Neuronal stem cell (in vitro differentiated cells): Measurements from ENCODE around the gene SRBD1.

Source experiments
- DNase-seq: peaks from one replicate; pipeline ENCODE4 v3.0.0-alpha.2; 2013; ENCODE audit warnings: low spot score
- H2AFZ ChIP-seq: one replicate; pipeline ENCODE4 v1.6.1; 2013; ENCODE audit warnings: mild to moderate bottlenecking, low read length, inconsistent platforms
- H2AK5ac ChIP-seq: 2 replicates; pipeline ENCODE4 v1.6.1; 2013; ENCODE audit warnings: low read depth, mild to moderate bottlenecking, inconsistent platforms, low read length, moderate library complexity, mixed read lengths
- H2BK120ac ChIP-seq: 2 replicates; pipeline ENCODE4 v1.6.1; 2013; ENCODE audit warnings: low read depth, mild to moderate bottlenecking, inconsistent platforms, low read length, moderate library complexity, mixed read lengths
- H2BK12ac ChIP-seq: one replicate; pipeline ENCODE4 v1.6.1; 2013; ENCODE audit warnings: low read length, inconsistent platforms
- H2BK15ac ChIP-seq: 2 replicates; pipeline ENCODE4 v1.6.1; 2013; ENCODE audit warnings: mild to moderate bottlenecking, low read length, inconsistent platforms, mixed read lengths
- H2BK5ac ChIP-seq: one replicate; pipeline ENCODE4 v1.6.1; 2013; ENCODE audit warnings: inconsistent platforms, mild to moderate bottlenecking, low read length, moderate library complexity
- H3K14ac ChIP-seq: one replicate; pipeline ENCODE4 v1.6.1; 2013; ENCODE audit warnings: low read length, inconsistent platforms
- H3K18ac ChIP-seq: 2 replicates; pipeline ENCODE4 v1.6.1; 2013; ENCODE audit warnings: low read length, inconsistent platforms
- H3K23ac ChIP-seq: 2 replicates; pipeline ENCODE4 v1.6.1; 2013; ENCODE audit warnings: low read depth, mild to moderate bottlenecking, mixed read lengths, low read length, inconsistent platforms; ENCODE audit not compliant: poor library complexity
- H3K27ac ChIP-seq: replicated peaks from 3 replicates; pipeline ENCODE4 v1.5.1; 2013; ENCODE audit warnings: low read length, inconsistent platforms
- H3K27me3 ChIP-seq, 3 experiments: 2 replicates each; pipeline ENCODE4 v1.6.1; 2013; ENCODE audit warnings: low read length in 3 of 3, mild to moderate bottlenecking in 2 of 3, inconsistent platforms in 1 of 3, low read depth in 1 of 3, mixed read lengths in 1 of 3, moderate library complexity in 1 of 3; ENCODE audit not compliant: control insufficient read depth in 3 of 3, insufficient read depth in 3 of 3
- H3K36me3 ChIP-seq, 2 donors: replicated peaks in 1 of 2; 2 replicates each; pipeline ENCODE4 v1.6.1; 2013; ENCODE audit warnings: low read length in 2 of 2; ENCODE audit not compliant: control insufficient read depth in 2 of 2, insufficient read depth in 2 of 2
- H3K4ac ChIP-seq: 2 replicates; pipeline ENCODE4 v1.6.1; 2013; ENCODE audit warnings: inconsistent platforms, mild to moderate bottlenecking, low read length, moderate library complexity
- H3K4me1 ChIP-seq, 2 donors: 1 replicate in 1 of 2; 2 replicates in 1 of 2; pipeline ENCODE4 v1.6.1; 2013; ENCODE audit warnings: low read length in 2 of 2, low read depth in 1 of 2; ENCODE audit not compliant: control insufficient read depth in 2 of 2, insufficient read depth in 1 of 2
- H3K4me2 ChIP-seq: one replicate; pipeline ENCODE4 v1.6.1; 2013; ENCODE audit warnings: mild to moderate bottlenecking, low read length, inconsistent platforms; ENCODE audit not compliant: insufficient read depth, poor library complexity, severe bottlenecking
- H3K4me3 ChIP-seq, 2 donors: 2 replicates each; pipeline ENCODE4 v1.5.1; 2013; ENCODE audit warnings: low read length in 2 of 2, mild to moderate bottlenecking in 2 of 2, inconsistent platforms in 1 of 2, moderate library complexity in 1 of 2
- H3K79me1 ChIP-seq: one replicate; pipeline ENCODE4 v1.6.1; 2013; ENCODE audit warnings: low read depth, mild to moderate bottlenecking, inconsistent platforms, low read length, moderate library complexity
- H3K9ac ChIP-seq: one replicate; pipeline ENCODE4 v1.6.1; 2013; ENCODE audit warnings: mild to moderate bottlenecking, low read depth, low read length, inconsistent platforms; ENCODE audit not compliant: poor library complexity
- H3K9me3 ChIP-seq, 2 donors: replicated peaks in 1 of 2; 2 replicates each; pipeline versions ENCODE3 to v1.6.1; 2013; ENCODE audit warnings: low read length in 2 of 2, mild to moderate bottlenecking in 2 of 2, inconsistent platforms in 1 of 2, low read depth in 1 of 2, mixed read lengths in 1 of 2, moderate library complexity in 1 of 2; ENCODE audit not compliant: control insufficient read depth in 2 of 2, insufficient read depth in 1 of 2
- H4K8ac ChIP-seq: one replicate; pipeline ENCODE4 v1.6.1; 2013; ENCODE audit warnings: low read depth, mild to moderate bottlenecking, inconsistent platforms, low read length, moderate library complexity
- H4K91ac ChIP-seq: one replicate; pipeline ENCODE4 v1.6.1; 2013; ENCODE audit warnings: low read length, low read depth, mild to moderate bottlenecking, inconsistent platforms; ENCODE audit not compliant: poor library complexity
- WGBS, 2 donors: extraction: QIAGEN DNeasy Blood & Tissue Kit; methylation state at CpG; one replicate each; pipeline ENCODE4 v1.1.7; 2013; ENCODE audit warnings: missing lambda C conversion rate in 2 of 2, mixed read lengths in 1 of 2; ENCODE audit not compliant: insufficient read length in 2 of 2, insufficient replicate concordance in 1 of 2; ENCODE audit errors: extremely low coverage in 2 of 2; 5-methylcytosine and 5-hydroxymethylcytosine counted together

SRBD1 gene

DNA sequence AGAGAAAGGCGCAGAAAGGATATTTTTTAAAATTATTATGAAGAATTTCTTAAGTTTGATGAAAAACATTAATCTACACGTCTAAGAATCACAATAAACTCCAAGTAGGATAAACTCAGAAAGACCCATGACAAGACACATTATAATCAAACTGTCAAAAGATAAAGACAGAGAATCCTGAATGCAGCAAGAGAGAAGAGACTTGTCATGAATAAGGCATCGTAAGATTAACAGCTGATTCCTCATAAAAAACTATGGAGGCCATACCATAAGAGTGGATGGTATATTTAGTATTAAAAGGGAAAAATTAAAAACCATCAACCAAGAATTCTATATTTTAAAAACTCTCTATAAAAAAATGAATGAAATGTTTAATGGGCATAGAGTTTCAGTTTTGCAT lies 39.1 kb downstream of the SRBD1 start:
- H3K4me2 ChIP-seq = no peak overlapping the region
- no peak overlapping the region for H3K14ac ChIP-seq
- no peak overlapping the region for H3K4me3 ChIP-seq
- no peak for DNase-seq
- H3K23ac ChIP-seq = no peak overlapping the region
- no peak overlapping the region for H4K91ac ChIP-seq
- H4K8ac ChIP-seq = no peak overlapping the region
- no peak overlapping the region for H3K18ac ChIP-seq
- H2AK5ac ChIP-seq = no peak overlapping the region
- no peak overlapping the region for H3K4ac ChIP-seq
- H3K27me3 ChIP-seq = no peaks in the 10 kb centered on the region
- no peak overlapping the region for H2BK120ac ChIP-seq
- H3K4me1 ChIP-seq = peaks cover 2 to 3% of the 10 kb centered on the region in 2 donors
- H3K79me1 ChIP-seq = no peaks in the 10 kb centered on the region
- no peak overlapping the region for H2AFZ ChIP-seq
- H2BK15ac ChIP-seq = no peak overlapping the region
- H3K9me3 ChIP-seq = peaks cover 1 to 13% of the 10 kb centered on the region in 2 donors
- H2BK5ac ChIP-seq = no peak overlapping the region
- no peak overlapping the region for H3K9ac ChIP-seq
- H3K36me3 ChIP-seq = peaks cover 2 to 45% of the 10 kb centered on the region in 2 donors
- no peak overlapping the region for H2BK12ac ChIP-seq
- WGBS, 2 donors = no CpG with 5 or more reads among the region's 3 CpGs
- H3K27ac ChIP-seq = no peak overlapping the region

DNA sequence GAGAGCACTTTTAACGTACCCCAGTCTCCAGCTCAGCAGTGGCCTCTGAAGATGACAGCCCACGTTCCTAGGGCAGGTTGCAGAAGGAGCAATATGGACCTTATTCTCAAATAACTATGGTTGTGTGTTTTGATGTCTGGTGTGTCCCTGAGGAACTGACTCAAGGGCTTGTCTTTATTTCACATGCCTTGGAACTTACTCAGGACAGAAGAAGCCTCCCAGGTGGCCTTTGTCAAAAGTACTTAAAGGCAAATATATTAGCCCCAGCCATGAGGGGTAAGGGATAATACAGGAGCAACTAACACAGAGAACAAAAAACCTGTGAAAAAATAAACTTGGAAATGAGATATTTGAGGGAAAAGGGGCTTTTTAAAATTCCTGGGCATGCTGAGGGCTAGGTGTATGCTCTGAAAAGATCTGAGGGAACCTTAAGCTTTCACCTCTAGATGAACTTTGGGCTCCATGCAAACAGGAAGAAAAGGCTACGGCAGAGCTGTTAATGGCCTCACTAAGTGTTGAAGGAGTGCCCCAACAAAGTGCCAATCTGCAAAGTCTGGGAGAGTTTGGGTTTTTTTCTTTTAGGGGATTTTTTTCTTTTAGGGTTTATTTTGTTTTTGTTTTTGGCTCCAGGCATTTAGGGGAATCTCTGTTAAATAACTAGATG lies 40.3 kb downstream of the SRBD1 start:
- Histone ChIP-seq H3K18ac (no peak overlapping the region), H3K4me3 (no peak overlapping the region), H4K8ac (no peak overlapping the region), H3K14ac (no peak overlapping the region), H2BK12ac (no peak overlapping the region), H2BK15ac (no peak overlapping the region), H3K4ac (no peak overlapping the region), H3K4me1 (peaks cover 2 to 3% of the 10 kb centered on the region in 2 donors), H3K23ac (no peak overlapping the region), H3K9ac (no peak overlapping the region), H2AFZ (no peak overlapping the region), H3K79me1 (no peaks in the 10 kb centered on the region), H3K27ac (no peak overlapping the region), H3K4me2 (no peak overlapping the region), H2AK5ac (no peak overlapping the region), H4K91ac (no peak overlapping the region), H3K9me3 (peaks cover 1 to 13% of the 10 kb centered on the region in 2 donors), H2BK120ac (no peak overlapping the region), H3K27me3 (no peaks in the 10 kb centered on the region), H3K36me3 (peaks cover 2 to 45% of the 10 kb centered on the region in 2 donors), H2BK5ac (no peak overlapping the region)
- WGBS, 2 donors = no CpG with 5 or more reads among the region's 3 CpGs
- no peak for DNase-seq

GRCh38 chr2:45568935-45569334 lies 42.1 kb downstream of the SRBD1 start:
- no peak overlapping the region for H2BK12ac ChIP-seq
- no peaks in the 10 kb centered on the region for H3K27me3 ChIP-seq
- no peak overlapping the region for H3K18ac ChIP-seq
- peaks cover 2 to 3% of the 10 kb centered on the region in 2 donors for H3K4me1 ChIP-seq
- no peak overlapping the region for H2AK5ac ChIP-seq
- H3K79me1 ChIP-seq = no peaks in the 10 kb centered on the region
- peaks cover 1 to 13% of the 10 kb centered on the region in 2 donors for H3K9me3 ChIP-seq
- no peak overlapping the region for H3K9ac ChIP-seq
- H4K8ac ChIP-seq = no peak overlapping the region
- H4K91ac ChIP-seq = no peak overlapping the region
- H2BK5ac ChIP-seq = no peak overlapping the region
- no peak overlapping the region for H3K4ac ChIP-seq
- H3K23ac ChIP-seq = no peak overlapping the region
- no peak overlapping the region for H3K14ac ChIP-seq
- H2BK120ac ChIP-seq = no peak overlapping the region
- H2BK15ac ChIP-seq = no peak overlapping the region
- no peak for DNase-seq
- no peak overlapping the region for H3K4me3 ChIP-seq
- H3K27ac ChIP-seq = no peak overlapping the region
- peaks cover 2 to 34% of the 10 kb centered on the region in 2 donors for H3K36me3 ChIP-seq
- no peak overlapping the region for H3K4me2 ChIP-seq
- H2AFZ ChIP-seq = no peak overlapping the region

- Histone ChIP-seq H3K36me3 (peaks cover 2 to 26% of the 10 kb centered on the region in 2 donors), H2AFZ (no peak overlapping the region), H3K79me1 (no peaks in the 10 kb centered on the region), H3K4me3 (no peak overlapping the region), H2BK12ac (no peak overlapping the region), H2BK15ac (no peak overlapping the region), H3K23ac (no peak overlapping the region), H3K9ac (no peak overlapping the region), H3K4me2 (no peak overlapping the region), H3K27me3 (no peaks in the 10 kb centered on the region), H3K9me3 (peaks cover 1 to 13% of the 10 kb centered on the region in 2 donors), H4K91ac (no peak overlapping the region), H3K4ac (no peak overlapping the region), H3K4me1 (peaks cover 2 to 3% of the 10 kb centered on the region in 2 donors), H2BK5ac (no peak overlapping the region), H2AK5ac (no peak overlapping the region), H2BK120ac (no peak overlapping the region), H3K18ac (no peak overlapping the region), H4K8ac (no peak overlapping the region), H3K14ac (no peak overlapping the region), H3K27ac (no peak overlapping the region)
- WGBS, 2 donors = no CpG with 5 or more reads among the region's 5 CpGs
- DNase-seq = no peak
These were observed 42.9 kb downstream of the SRBD1 start for GRCh38 chr2:45567974-45568789.
